Epithelial cell of alveolus of lung (primary cell): ENCODE results near the gene CPB2. TPM values are rescaled to one million over a fixed set of nuclear protein-coding genes. Genes with fewer than 3 reads are reported as not detected.

Experiments used
- total RNA-seq: library from RNA; depleted of rRNA; stranded (reverse); fragments of >200 nt; gene quantifications from 2 replicates; pipeline ENCODE4 v1.2.1, GENCODE V29; 2015

CPB2 gene
- not detected in 2 replicates for total RNA-seq

GRCh38 chr13:46104868-46105267 is at the start of gene CPB2:
Gene CPB2, minus strand, starts transcription at chr13:46105033. Its CDS starts 24 bp downstream, at chr13:46105009.

GRCh38 chr13:46052319-46053161 is 52.3 kb downstream of the CPB2 start, which contains the start of gene ZC3H13:
Gene ZC3H13, minus strand, starts transcription at chr13:46052746. Its CDS starts 7,239 bp downstream, at chr13:46045507.

Other genes with a start within 250 kb of the CPB2 start
- gene ZC3H13, start 52.3 kb downstream of the CPB2 start, total RNA-seq, result 12.2 and 17.0 TPM in 2 replicates
- 0.56 and 5.8 TPM in 2 replicates for gene LCP1, start 77.1 kb upstream of the CPB2 start, total RNA-seq
- not detected in 2 replicates for gene LRRC63, start 106.9 kb upstream of the CPB2 start, total RNA-seq